ENCODE data around the gene SZRD1. TPM values are rescaled to one million over a fixed set of nuclear protein-coding genes. Genes with fewer than 3 reads are reported as not detected.

The SZRD1 gene
- polyA plus RNA-seq, 1 donor from 2014 or later, result 13.6 TPM

DNA sequence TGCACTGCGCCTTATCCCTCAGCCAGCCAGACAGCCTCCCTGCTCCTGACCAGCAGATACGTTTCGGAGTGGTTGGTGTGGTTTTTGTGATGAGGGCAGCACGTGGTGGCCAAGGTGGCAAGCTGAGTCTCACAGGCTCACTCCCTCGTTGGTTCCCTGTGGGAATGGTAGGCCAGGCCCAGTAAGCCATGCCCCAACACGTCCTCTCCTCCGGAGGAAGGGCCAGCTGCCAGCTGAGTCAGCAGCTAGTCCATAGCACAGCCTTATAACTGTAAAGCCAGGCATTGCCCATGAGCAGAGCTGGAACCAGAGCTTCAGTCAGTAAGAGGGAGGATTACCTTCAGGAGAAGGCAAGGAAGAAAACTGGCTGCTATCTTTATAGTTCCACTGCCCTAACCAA, 29.5 kb downstream of the SZRD1 start:
- no peak overlapping the region for H3K4me2 ChIP-seq (ENCODE audit: low read length)
- no peak for TF ChIP-seq SMC3 (conservative IDR thresholded peaks at IDR 0.05; ENCODE audit: poor library complexity)
- TF ChIP-seq, protein P1, sequence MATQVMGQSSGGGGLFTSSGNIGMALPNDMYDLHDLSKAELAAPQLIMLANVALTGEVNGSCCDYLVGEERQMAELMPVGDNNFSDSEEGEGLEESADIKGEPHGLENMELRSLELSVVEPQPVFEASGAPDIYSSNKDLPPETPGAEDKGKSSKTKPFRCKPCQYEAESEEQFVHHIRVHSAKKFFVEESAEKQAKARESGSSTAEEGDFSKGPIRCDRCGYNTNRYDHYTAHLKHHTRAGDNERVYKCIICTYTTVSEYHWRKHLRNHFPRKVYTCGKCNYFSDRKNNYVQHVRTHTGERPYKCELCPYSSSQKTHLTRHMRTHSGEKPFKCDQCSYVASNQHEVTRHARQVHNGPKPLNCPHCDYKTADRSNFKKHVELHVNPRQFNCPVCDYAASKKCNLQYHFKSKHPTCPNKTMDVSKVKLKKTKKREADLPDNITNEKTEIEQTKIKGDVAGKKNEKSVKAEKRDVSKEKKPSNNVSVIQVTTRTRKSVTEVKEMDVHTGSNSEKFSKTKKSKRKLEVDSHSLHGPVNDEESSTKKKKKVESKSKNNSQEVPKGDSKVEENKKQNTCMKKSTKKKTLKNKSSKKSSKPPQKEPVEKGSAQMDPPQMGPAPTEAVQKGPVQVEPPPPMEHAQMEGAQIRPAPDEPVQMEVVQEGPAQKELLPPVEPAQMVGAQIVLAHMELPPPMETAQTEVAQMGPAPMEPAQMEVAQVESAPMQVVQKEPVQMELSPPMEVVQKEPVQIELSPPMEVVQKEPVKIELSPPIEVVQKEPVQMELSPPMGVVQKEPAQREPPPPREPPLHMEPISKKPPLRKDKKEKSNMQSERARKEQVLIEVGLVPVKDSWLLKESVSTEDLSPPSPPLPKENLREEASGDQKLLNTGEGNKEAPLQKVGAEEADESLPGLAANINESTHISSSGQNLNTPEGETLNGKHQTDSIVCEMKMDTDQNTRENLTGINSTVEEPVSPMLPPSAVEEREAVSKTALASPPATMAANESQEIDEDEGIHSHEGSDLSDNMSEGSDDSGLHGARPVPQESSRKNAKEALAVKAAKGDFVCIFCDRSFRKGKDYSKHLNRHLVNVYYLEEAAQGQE (IDR thresholded peaks at IDR 0.05; ENCODE audit: borderline replicate concordance), result no peak
- no peak for TF ChIP-seq EP300 (conservative IDR thresholded peaks at IDR 0.05; ENCODE audit: poor library complexity, severe bottlenecking)
- no peak for TF ChIP-seq MXI1 (conservative IDR thresholded peaks at IDR 0.05; ENCODE audit: poor library complexity, severe bottlenecking)
- TF ChIP-seq RAD21 (conservative IDR thresholded peaks at IDR 0.05), result no peak
- no peak for TF ChIP-seq POLR2AphosphoS5 (IDR thresholded peaks at IDR 0.05)
- no peak for TF ChIP-seq EZH2 (IDR thresholded peaks at IDR 0.05; ENCODE audit: borderline replicate concordance, insufficient read depth, low read length, poor library complexity, severe bottlenecking)
- no peak for TF ChIP-seq TAF1 (IDR thresholded peaks at IDR 0.05; ENCODE audit: low read depth)
- no peak for TF ChIP-seq CTCF (IDR thresholded peaks at IDR 0.05; ENCODE audit: poor library complexity, severe bottlenecking)
- no peaks in the 10 kb centered on the region for H3F3A ChIP-seq (ENCODE audit: insufficient read depth, low read length, poor library complexity, severe bottlenecking)
- H2AFZ ChIP-seq (ENCODE audit: low read depth, low read length), result no peak overlapping the region
- H3K9ac ChIP-seq (ENCODE audit: low read length), result no peak overlapping the region
- no peaks in the 10 kb centered on the region for H3K36me3 ChIP-seq (ENCODE audit: insufficient read depth, low read length)
- no peaks in the 10 kb centered on the region for H3K9me3 ChIP-seq (ENCODE audit: low read length)
- peaks cover 5% of the 10 kb centered on the region for H3K79me2 ChIP-seq (replicated peaks; ENCODE audit: insufficient read depth, low read length)
- no peaks in the 10 kb centered on the region for H3K9me2 ChIP-seq (ENCODE audit: insufficient read depth, low read length)
- no peak overlapping the region for H3K4me3 ChIP-seq (ENCODE audit: low read length)
- no peaks in the 10 kb centered on the region for H4K20me1 ChIP-seq (ENCODE audit: insufficient read depth)
- no peak overlapping the region for H3K27ac ChIP-seq (ENCODE audit: low read length)
- H3K27me3 ChIP-seq (ENCODE audit: insufficient read depth, low read depth, low read length), result no peaks in the 10 kb centered on the region

GRCh38 chr1:16397120-16397519, 30.1 kb downstream of the SZRD1 start:
- Histone ChIP-seq H4K20me1 (ENCODE audit: insufficient read depth) (no peaks in the 10 kb centered on the region), H3F3A (ENCODE audit: insufficient read depth, low read length, poor library complexity, severe bottlenecking) (no peaks in the 10 kb centered on the region), H3K9me2 (ENCODE audit: insufficient read depth, low read length) (no peaks in the 10 kb centered on the region), H3K4me2 (ENCODE audit: low read length) (no peak overlapping the region), H3K36me3 (ENCODE audit: insufficient read depth, low read length) (no peaks in the 10 kb centered on the region), H3K27ac (ENCODE audit: low read length) (no peak overlapping the region), H3K9me3 (ENCODE audit: low read length) (no peaks in the 10 kb centered on the region), H3K4me3 (ENCODE audit: low read length) (no peak overlapping the region), H3K27me3 (ENCODE audit: insufficient read depth, low read depth, low read length) (no peaks in the 10 kb centered on the region), H3K79me2 (replicated peaks; ENCODE audit: insufficient read depth, low read length) (peaks cover 4% of the 10 kb centered on the region), H2AFZ (ENCODE audit: low read depth, low read length) (no peak overlapping the region), H3K9ac (ENCODE audit: low read length) (no peak overlapping the region)
- TF ChIP-seq POLR2AphosphoS5 (IDR thresholded peaks at IDR 0.05), result no peak
- TF ChIP-seq, protein P1 (IDR thresholded peaks at IDR 0.05; ENCODE audit: borderline replicate concordance), result no peak
- TF ChIP-seq EP300 (conservative IDR thresholded peaks at IDR 0.05; ENCODE audit: poor library complexity, severe bottlenecking), result no peak
- TF ChIP-seq EZH2 (IDR thresholded peaks at IDR 0.05; ENCODE audit: borderline replicate concordance, insufficient read depth, low read length, poor library complexity, severe bottlenecking), result no peak
- TF ChIP-seq RAD21 (conservative IDR thresholded peaks at IDR 0.05), result no peak
- TF ChIP-seq CTCF (IDR thresholded peaks at IDR 0.05; ENCODE audit: poor library complexity, severe bottlenecking), result no peak
- no peak for TF ChIP-seq SMC3 (conservative IDR thresholded peaks at IDR 0.05; ENCODE audit: poor library complexity)
- no peak for TF ChIP-seq TAF1 (IDR thresholded peaks at IDR 0.05; ENCODE audit: low read depth)
- no peak for TF ChIP-seq MXI1 (conservative IDR thresholded peaks at IDR 0.05; ENCODE audit: poor library complexity, severe bottlenecking)

Measured in neural cell (in vitro differentiated cells).